HEK293 (cell line): ENCODE results near the gene BCAN.

Experiments used
- ZNF239 ChIP-seq: fragments of 450-650 bp; formaldehyde crosslinking; IDR thresholded peaks from 2 replicates; pipeline ENCODE4 v1.5.1; 2016; ENCODE audit warnings: missing biosample characterization, missing genetic modification characterization
- ZNF398 ChIP-seq: fragments of 450-650 bp; formaldehyde crosslinking; IDR thresholded peaks from 2 replicates; pipeline ENCODE4 v1.5.1; 2017; ENCODE audit warnings: missing biosample characterization, missing genetic modification characterization
- ZNF423 ChIP-seq: fragments of 450-650 bp; formaldehyde crosslinking; IDR thresholded peaks from 2 replicates; pipeline ENCODE4 v1.5.1; 2016; ENCODE audit warnings: missing biosample characterization, missing genetic modification characterization
- ZNF830 ChIP-seq: fragments of 450-650 bp; IDR thresholded peaks from 2 replicates; pipeline ENCODE4 v1.5.0; 2018; ENCODE audit warnings: missing biosample characterization, missing genetic modification characterization, low read depth, mild to moderate bottlenecking, moderate library complexity
- TF ChIP-seq, protein P1 (sequence below): fragments of 450-650 bp; formaldehyde crosslinking; IDR thresholded peaks from 2 replicates; pipeline ENCODE4 v1.5.1; 2016; ENCODE audit warnings: missing biosample characterization, missing genetic modification characterization
- TF ChIP-seq, protein P2 (sequence below): fragments of 450-650 bp; formaldehyde crosslinking; IDR thresholded peaks from 2 replicates; pipeline ENCODE4 v1.5.1; 2016; ENCODE audit warnings: missing biosample characterization, missing genetic modification characterization
- TF ChIP-seq, protein P3 (sequence below): fragments of 450-650 bp; formaldehyde crosslinking; IDR thresholded peaks from 2 replicates; pipeline ENCODE4 v1.5.1; 2016; ENCODE audit warnings: missing biosample characterization, missing genetic modification characterization

GRCh38 chr1:156682166-156682890, 40.4 kb downstream of the BCAN start:
- TF ChIP-seq ZNF239 (no peak), ZNF830 (tag by site-specific recombination) (no peak), ZNF398 (tag by site-specific recombination) (no peak), ZNF423 (tag by site-specific recombination) (no peak)
- TF ChIP-seq, protein P1, sequence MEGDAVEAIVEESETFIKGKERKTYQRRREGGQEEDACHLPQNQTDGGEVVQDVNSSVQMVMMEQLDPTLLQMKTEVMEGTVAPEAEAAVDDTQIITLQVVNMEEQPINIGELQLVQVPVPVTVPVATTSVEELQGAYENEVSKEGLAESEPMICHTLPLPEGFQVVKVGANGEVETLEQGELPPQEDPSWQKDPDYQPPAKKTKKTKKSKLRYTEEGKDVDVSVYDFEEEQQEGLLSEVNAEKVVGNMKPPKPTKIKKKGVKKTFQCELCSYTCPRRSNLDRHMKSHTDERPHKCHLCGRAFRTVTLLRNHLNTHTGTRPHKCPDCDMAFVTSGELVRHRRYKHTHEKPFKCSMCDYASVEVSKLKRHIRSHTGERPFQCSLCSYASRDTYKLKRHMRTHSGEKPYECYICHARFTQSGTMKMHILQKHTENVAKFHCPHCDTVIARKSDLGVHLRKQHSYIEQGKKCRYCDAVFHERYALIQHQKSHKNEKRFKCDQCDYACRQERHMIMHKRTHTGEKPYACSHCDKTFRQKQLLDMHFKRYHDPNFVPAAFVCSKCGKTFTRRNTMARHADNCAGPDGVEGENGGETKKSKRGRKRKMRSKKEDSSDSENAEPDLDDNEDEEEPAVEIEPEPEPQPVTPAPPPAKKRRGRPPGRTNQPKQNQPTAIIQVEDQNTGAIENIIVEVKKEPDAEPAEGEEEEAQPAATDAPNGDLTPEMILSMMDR (tag by site-specific recombination) = peak; percentile 50; the same call in 1 of the 2 replicates
- TF ChIP-seq, protein P2, sequence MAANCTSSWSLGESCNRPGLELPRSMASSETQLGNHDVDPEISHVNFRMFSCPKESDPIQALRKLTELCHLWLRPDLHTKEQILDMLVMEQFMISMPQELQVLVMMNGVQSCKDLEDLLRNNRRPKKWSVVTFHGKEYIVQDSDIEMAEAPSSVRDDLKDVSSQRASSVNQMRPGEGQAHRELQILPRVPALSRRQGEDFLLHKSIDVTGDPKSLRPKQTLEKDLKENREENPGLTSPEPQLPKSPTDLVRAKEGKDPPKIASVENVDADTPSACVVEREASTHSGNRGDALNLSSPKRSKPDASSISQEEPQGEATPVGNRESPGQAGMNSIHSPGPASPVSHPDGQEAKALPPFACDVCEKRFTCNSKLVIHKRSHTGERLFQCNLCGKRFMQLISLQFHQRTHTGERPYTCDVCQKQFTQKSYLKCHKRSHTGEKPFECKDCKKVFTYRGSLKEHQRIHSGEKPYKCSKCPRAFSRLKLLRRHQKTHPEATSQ = no peak
- TF ChIP-seq, protein P3, sequence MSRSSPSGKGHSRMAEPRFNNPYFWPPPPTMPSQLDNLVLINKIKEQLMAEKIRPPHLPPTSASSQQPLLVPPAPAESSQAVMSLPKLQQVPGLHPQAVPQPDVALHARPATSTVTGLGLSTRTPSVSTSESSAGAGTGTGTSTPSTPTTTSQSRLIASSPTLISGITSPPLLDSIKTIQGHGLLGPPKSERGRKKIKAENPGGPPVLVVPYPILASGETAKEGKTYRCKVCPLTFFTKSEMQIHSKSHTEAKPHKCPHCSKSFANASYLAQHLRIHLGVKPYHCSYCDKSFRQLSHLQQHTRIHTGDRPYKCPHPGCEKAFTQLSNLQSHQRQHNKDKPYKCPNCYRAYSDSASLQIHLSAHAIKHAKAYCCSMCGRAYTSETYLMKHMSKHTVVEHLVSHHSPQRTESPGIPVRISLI (tag by site-specific recombination) = no peak
